ENCODE data around the gene ZNF341. TPM values are rescaled to one million over a fixed set of nuclear protein-coding genes. Genes with fewer than 3 reads are reported as not detected.

ZNF341 gene
- total and polyA plus RNA-seq, 4 donors = 0.50 to 4.1 (median 2.6) TPM

GRCh38 chr20:33798444-33798843 is 66.6 kb downstream of the ZNF341 start:
- Histone ChIP-seq H3K9me3 (ENCODE audit: control insufficient read depth, low read length) (no peaks in the 10 kb centered on the region), H3K27ac (ENCODE audit: low read depth in 1 of 2, low read length in 2 of 2) (no peak overlapping the region), H3K27me3 (ENCODE audit: control insufficient read depth in 1 of 2, insufficient read depth in 2 of 2, low read length in 1 of 2) (no peaks in the 10 kb centered on the region), H3K4me3 (ENCODE audit: low read length in 2 of 2) (no peak overlapping the region), H3K36me3 (ENCODE audit: control insufficient read depth in 1 of 2, insufficient read depth in 2 of 2, low read length in 1 of 2) (no peaks in the 10 kb centered on the region), H3K4me1 (ENCODE audit: control insufficient read depth in 1 of 2, insufficient read depth in 2 of 2, low read length in 2 of 2) (no peaks in the 10 kb centered on the region)
- intact Hi-C loops (cut with DNase I) = no loop called here
- DNase-seq = no peak
- ATAC-seq (ENCODE audit: low FRiP score) = no peak
- 94 to 99% methylated on average over 4 of the region's 4 CpGs for WGBS, 2 donors

- WGBS, 2 donors = 23 to 37% methylated on average over 2 of the region's 2 CpGs
- ATAC-seq (ENCODE audit: low FRiP score) = no peak
- intact Hi-C loops (cut with DNase I) = loop anchor here in 1 of 2 donors (10.0 kb wide), 1 partner anchor 69 kb away; the partner anchor contains the start of gene ZNF341
- no peaks in the 10 kb centered on the region for H3K9me3 ChIP-seq (ENCODE audit: control insufficient read depth, low read length)
- no peak overlapping the region for H3K4me3 ChIP-seq (ENCODE audit: low read length in 2 of 2)
- DNase-seq = no peak
- H3K27ac ChIP-seq (ENCODE audit: low read depth in 1 of 2, low read length in 2 of 2) = no peak overlapping the region
- H3K4me1 ChIP-seq (ENCODE audit: control insufficient read depth in 1 of 2, insufficient read depth in 2 of 2, low read length in 2 of 2) = no peaks in the 10 kb centered on the region
- no peaks in the 10 kb centered on the region for H3K36me3 ChIP-seq (ENCODE audit: control insufficient read depth in 1 of 2, insufficient read depth in 2 of 2, low read length in 1 of 2)
- no peaks in the 10 kb centered on the region for H3K27me3 ChIP-seq (ENCODE audit: control insufficient read depth in 1 of 2, insufficient read depth in 2 of 2, low read length in 1 of 2)
Observed at GRCh38 chr20:33803921-33804337, 72.1 kb downstream of the ZNF341 start.

GRCh38 chr20:33808388-33808787 is 76.6 kb downstream of the ZNF341 start:
- intact Hi-C loops (cut with DNase I) = loop anchor here in 1 of 2 donors (10.0 kb wide), 1 partner anchor 74 kb away; the partner anchor contains the start of gene ZNF341
- DNase-seq (no peak), ATAC-seq (ENCODE audit: low FRiP score) (no peak)
- Histone ChIP-seq H3K9me3 (ENCODE audit: control insufficient read depth, low read length) (no peaks in the 10 kb centered on the region), H3K27me3 (ENCODE audit: control insufficient read depth in 1 of 2, insufficient read depth in 2 of 2, low read length in 1 of 2) (no peaks in the 10 kb centered on the region), H3K4me1 (ENCODE audit: control insufficient read depth in 1 of 2, insufficient read depth in 2 of 2, low read length in 2 of 2) (peaks cover 0 to 4% of the 10 kb centered on the region in 2 donors), H3K27ac (ENCODE audit: low read depth in 1 of 2, low read length in 2 of 2) (no peak overlapping the region), H3K36me3 (ENCODE audit: control insufficient read depth in 1 of 2, insufficient read depth in 2 of 2, low read length in 1 of 2) (no peaks in the 10 kb centered on the region), H3K4me3 (ENCODE audit: low read length in 2 of 2) (no peak overlapping the region)
- 90 to 93% methylated on average over 3 of the region's 3 CpGs for WGBS, 2 donors

GRCh38 chr20:33810259-33810658 is 78.5 kb downstream of the ZNF341 start:
- DNase-seq (no peak), ATAC-seq (ENCODE audit: low FRiP score) (no peak)
- H3K27ac ChIP-seq (ENCODE audit: low read depth in 1 of 2, low read length in 2 of 2) = no peak overlapping the region
- H3K36me3 ChIP-seq (ENCODE audit: control insufficient read depth in 1 of 2, insufficient read depth in 2 of 2, low read length in 1 of 2) = peaks cover 0 to 2% of the 10 kb centered on the region in 2 donors
- intact Hi-C loops (cut with DNase I) = no loop called here
- H3K9me3 ChIP-seq (ENCODE audit: control insufficient read depth, low read length) = no peaks in the 10 kb centered on the region
- WGBS, 2 donors = 56 to 62% methylated on average over 5 of the region's 5 CpGs
- H3K27me3 ChIP-seq (ENCODE audit: control insufficient read depth in 1 of 2, insufficient read depth in 2 of 2, low read length in 1 of 2) = no peaks in the 10 kb centered on the region
- no peak overlapping the region for H3K4me3 ChIP-seq (ENCODE audit: low read length in 2 of 2)
- H3K4me1 ChIP-seq (ENCODE audit: control insufficient read depth in 1 of 2, insufficient read depth in 2 of 2, low read length in 2 of 2) = peaks cover 0 to 11% of the 10 kb centered on the region in 2 donors

- peaks cover 1 to 2% of the 10 kb centered on the region in 2 donors for H3K36me3 ChIP-seq (ENCODE audit: control insufficient read depth in 1 of 2, insufficient read depth in 2 of 2, low read length in 1 of 2)
- no peaks in the 10 kb centered on the region for H3K27me3 ChIP-seq (ENCODE audit: control insufficient read depth in 1 of 2, insufficient read depth in 2 of 2, low read length in 1 of 2)
- peak within 1 kb of the TSS; percentile 46 to 60 for H3K27ac ChIP-seq (ENCODE audit: low read depth in 1 of 2, low read length in 2 of 2)
- H3K9me3 ChIP-seq (ENCODE audit: control insufficient read depth, low read length) = no peaks in the 10 kb centered on the region
- H3K4me1 ChIP-seq (ENCODE audit: control insufficient read depth in 1 of 2, insufficient read depth in 2 of 2, low read length in 2 of 2) = peaks cover 0 to 11% of the 10 kb centered on the region in 2 donors
- 0 to 1% methylated on average over 32 to 71 of the region's 71 CpGs for WGBS, 2 donors
- ATAC-seq (ENCODE audit: low FRiP score) (peak; percentile 99), DNase-seq (peak; percentile 100)
- intact Hi-C loops (cut with DNase I) = no loop called here
- peak within 1 kb of the TSS; percentile 59 to 89 for H3K4me3 ChIP-seq (ENCODE audit: low read length in 2 of 2)
Observed at GRCh38 chr20:33810885-33811775, 79.3 kb downstream of the ZNF341 start, which contains the start of gene CHMP4B. Gene CHMP4B, plus strand, starts transcription at chr20:33811348. Its CDS starts 121 bp downstream, at chr20:33811469.

- DNase-seq (no peak), ATAC-seq (ENCODE audit: low FRiP score) (no peak)
- intact Hi-C loops (cut with DNase I) = no loop called here
- Histone ChIP-seq H3K27ac (ENCODE audit: low read depth in 1 of 2, low read length in 2 of 2) (peak overlapping the region; percentile 46 to 60), H3K36me3 (ENCODE audit: control insufficient read depth in 1 of 2, insufficient read depth in 2 of 2, low read length in 1 of 2) (peaks cover 1 to 2% of the 10 kb centered on the region in 2 donors), H3K4me1 (ENCODE audit: control insufficient read depth in 1 of 2, insufficient read depth in 2 of 2, low read length in 2 of 2) (peaks cover 1 to 11% of the 10 kb centered on the region in 2 donors), H3K4me3 (ENCODE audit: low read length in 2 of 2) (peak overlapping the region; percentile 59 to 89), H3K9me3 (ENCODE audit: control insufficient read depth, low read length) (no peaks in the 10 kb centered on the region), H3K27me3 (ENCODE audit: control insufficient read depth in 1 of 2, insufficient read depth in 2 of 2, low read length in 1 of 2) (no peaks in the 10 kb centered on the region)
- WGBS, 2 donors = 1% methylated on average over 12 of the region's 12 CpGs
Observed at GRCh38 chr20:33811776-33812151, 80.0 kb downstream of the ZNF341 start.

GRCh38 chr20:33812152-33812849 is 80.5 kb downstream of the ZNF341 start:
- Histone ChIP-seq H3K9me3 (ENCODE audit: control insufficient read depth, low read length) (no peaks in the 10 kb centered on the region), H3K4me1 (ENCODE audit: control insufficient read depth in 1 of 2, insufficient read depth in 2 of 2, low read length in 2 of 2) (peaks cover 4 to 12% of the 10 kb centered on the region in 2 donors), H3K27ac (ENCODE audit: low read depth in 1 of 2, low read length in 2 of 2) (peak overlapping the region in 1 of 2 donors; percentile 60), H3K27me3 (ENCODE audit: control insufficient read depth in 1 of 2, insufficient read depth in 2 of 2, low read length in 1 of 2) (no peaks in the 10 kb centered on the region), H3K36me3 (ENCODE audit: control insufficient read depth in 1 of 2, insufficient read depth in 2 of 2, low read length in 1 of 2) (peaks cover 1 to 2% of the 10 kb centered on the region in 2 donors), H3K4me3 (ENCODE audit: low read length in 2 of 2) (peak overlapping the region; percentile 59 to 89)
- intact Hi-C loops (cut with DNase I) = no loop called here
- DNase-seq = peak; percentile 85 to 88
- WGBS, 2 donors = 4 to 6% methylated on average over 14 of the region's 14 CpGs
- peak; percentile 61 for ATAC-seq (ENCODE audit: low FRiP score)

- 23 to 25% methylated on average over 10 of the region's 10 CpGs for WGBS, 2 donors
- no peak for DNase-seq
- Histone ChIP-seq H3K27me3 (ENCODE audit: control insufficient read depth in 1 of 2, insufficient read depth in 2 of 2, low read length in 1 of 2) (no peaks in the 10 kb centered on the region), H3K4me1 (ENCODE audit: control insufficient read depth in 1 of 2, insufficient read depth in 2 of 2, low read length in 2 of 2) (peaks cover 10 to 13% of the 10 kb centered on the region in 2 donors), H3K9me3 (ENCODE audit: control insufficient read depth, low read length) (no peaks in the 10 kb centered on the region), H3K4me3 (ENCODE audit: low read length in 2 of 2) (peak overlapping the region; percentile 59 to 89), H3K36me3 (ENCODE audit: control insufficient read depth in 1 of 2, insufficient read depth in 2 of 2, low read length in 1 of 2) (peaks cover 1 to 2% of the 10 kb centered on the region in 2 donors), H3K27ac (ENCODE audit: low read depth in 1 of 2, low read length in 2 of 2) (peak overlapping the region in 1 of 2 donors; percentile 60)
- ATAC-seq (ENCODE audit: low FRiP score) = no peak
- intact Hi-C loops (cut with DNase I) = no loop called here
Observed at GRCh38 chr20:33812908-33813462, 81.2 kb downstream of the ZNF341 start.

All from aorta (tissue), 5 donors.